Frontal cortex (tissue), 4 donors: ENCODE data around the gene WDR82. TPM values are rescaled to one million over a fixed set of nuclear protein-coding genes. Genes with fewer than 3 reads are reported as not detected.
"Not testable (repeated sequence)": the region's sequence is repeated elsewhere in the genome, so short reads cannot be mapped to it uniquely, and the experiment has no call there.

Experiments
- DNase-seq, 2 donors: peaks; one replicate each; pipeline ENCODE4 v3.0.0; 2012; ENCODE audit warnings: low spot score in 2 of 2
- FAIRE-seq: peaks from 2 replicates; lab custom pipeline; 2012; peaks lifted over from hg19 to GRCh38; lab: Jason Lieb, UNC
- total RNA-seq: library from RNA; depleted of rRNA; stranded (reverse); fragments of >200 nt; gene quantifications from one replicate; pipeline ENCODE4 v1.2.3, GENCODE V29; 2014
- donor health status: control.
- donor health status: control.
- donor health status: control.

The WDR82 gene
- total RNA-seq, 1 donor from 2014 or later: 151 TPM

DNA sequence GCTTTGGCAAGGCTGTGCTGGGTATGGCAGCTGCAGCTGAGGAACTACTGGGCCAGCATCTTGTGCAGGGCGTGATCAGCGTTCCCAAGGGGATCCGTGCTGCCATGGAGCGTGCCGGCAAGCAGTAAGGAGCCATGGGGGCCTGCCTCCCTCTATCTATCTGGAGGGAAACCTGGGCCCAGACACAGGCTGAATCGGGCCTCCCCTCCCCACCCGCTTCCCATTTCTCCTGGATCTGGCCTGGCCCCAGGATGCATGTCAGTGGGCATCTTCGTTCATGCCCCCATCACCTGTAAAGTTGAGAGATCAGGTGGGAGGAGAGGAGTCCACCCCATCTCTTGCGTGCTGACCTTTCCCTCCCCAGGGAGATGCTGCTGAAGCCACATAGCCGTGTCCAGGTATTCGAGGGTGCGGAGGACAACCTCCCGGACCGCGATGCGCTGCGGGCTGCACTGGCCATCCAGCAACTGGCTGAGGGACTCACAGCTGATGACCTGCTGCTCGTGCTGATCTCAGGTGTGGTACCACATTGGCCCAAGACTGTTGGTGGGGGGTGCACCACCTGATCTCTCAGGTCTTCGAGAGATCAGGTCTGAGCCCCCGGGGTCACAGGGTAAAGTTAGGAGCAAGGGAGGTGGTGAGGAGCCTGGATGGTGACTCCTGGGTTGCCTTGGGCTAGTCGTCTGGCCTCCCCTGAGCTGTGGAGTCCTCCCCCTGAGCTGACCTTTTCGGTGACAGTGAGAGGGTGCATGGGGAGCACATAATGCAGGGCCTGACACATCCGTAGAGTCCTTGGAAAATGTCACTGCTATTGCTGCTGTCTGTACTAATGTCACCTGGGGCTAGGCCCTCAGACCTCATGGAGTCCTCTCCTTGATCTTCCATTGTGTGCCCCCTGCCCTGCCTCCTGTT lies 12.4 kb upstream of the WDR82 start:
- DNase-seq: no peak
- no peak for FAIRE-seq

DNA sequence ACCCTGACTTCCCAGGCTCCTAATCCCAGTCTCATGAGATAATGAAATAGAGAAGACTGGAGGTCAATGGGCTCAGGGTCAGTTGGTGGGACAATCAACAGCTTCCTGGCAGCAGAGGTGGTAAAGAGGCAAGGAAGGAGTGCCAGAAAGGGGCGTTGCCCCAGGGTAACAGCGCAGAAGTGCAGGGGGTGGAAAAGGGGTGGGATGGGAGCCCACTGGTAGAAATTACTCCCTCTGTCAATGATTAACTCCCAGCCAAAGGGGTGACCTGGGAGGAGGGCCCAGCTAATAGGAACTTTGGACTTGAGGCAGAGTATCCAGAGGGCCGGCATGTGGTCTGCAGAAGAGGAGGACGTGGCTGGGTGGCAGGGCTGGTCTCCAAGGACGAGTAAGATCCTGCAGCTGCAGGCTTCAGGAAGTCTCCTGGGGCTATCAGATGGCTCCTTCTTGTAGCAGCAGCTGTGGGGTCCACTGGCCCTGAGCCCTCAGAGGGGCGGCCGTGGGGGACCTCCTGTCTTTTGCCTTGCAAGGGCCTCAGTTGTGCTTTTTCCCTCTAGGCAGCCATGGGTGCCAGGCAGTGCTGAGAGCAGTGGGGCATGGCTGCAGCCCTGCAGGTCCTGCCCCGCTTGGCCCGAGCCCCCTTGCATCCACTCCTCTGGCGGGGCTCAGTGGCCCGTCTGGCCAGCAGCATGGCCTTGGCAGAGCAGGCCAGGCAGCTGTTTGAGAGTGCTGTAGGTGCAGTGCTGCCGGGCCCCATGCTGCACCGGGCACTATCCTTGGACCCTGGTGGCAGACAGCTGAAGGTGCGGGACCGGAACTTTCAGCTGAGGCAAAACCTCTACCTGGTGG lies 11.5 kb upstream of the WDR82 start:
- DNase-seq (no peak), FAIRE-seq (no peak)

DNA sequence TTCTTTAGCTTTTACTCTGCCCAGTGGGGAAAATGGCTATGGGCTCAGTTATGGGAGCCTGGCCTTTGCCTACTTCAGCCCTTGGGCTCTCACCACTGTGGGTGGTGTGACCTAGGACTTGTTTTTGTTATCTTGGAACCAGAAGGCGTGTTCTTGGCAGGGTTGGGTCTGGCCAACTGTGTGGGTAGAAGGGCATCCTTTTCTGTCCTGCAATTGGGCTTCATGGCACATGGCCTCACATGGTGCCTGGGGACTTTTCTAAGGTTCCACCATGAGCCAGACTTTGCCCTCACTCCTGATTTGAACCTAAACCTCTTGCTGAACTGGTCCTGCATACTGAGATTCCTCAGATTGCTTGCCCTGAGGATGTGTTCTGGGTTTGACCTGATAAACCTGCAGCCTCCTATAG lies 10.9 kb upstream of the WDR82 start:
- DNase-seq: no peak
- no peak for FAIRE-seq

DNA sequence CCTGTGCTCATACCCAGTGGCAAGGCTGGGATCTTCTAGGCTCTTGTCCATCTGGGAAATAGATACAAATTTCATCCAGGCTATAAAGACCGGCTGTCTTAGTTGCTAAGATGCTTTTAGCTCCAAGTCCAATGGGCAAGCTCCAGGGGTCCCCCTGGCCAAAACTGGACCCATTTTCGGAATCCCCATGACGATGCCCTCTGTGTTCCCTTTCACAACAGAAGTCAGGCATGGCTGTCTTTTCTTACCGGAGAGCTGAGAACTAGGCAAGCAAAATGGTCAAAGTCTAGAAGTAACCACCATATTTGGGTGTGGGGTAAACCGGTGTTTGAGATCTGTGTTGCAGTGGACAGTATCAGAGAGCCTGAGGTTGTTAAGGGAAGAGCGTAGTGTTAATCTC lies 10.2 kb upstream of the WDR82 start:
- FAIRE-seq: no peak
- no peak for DNase-seq

DNA sequence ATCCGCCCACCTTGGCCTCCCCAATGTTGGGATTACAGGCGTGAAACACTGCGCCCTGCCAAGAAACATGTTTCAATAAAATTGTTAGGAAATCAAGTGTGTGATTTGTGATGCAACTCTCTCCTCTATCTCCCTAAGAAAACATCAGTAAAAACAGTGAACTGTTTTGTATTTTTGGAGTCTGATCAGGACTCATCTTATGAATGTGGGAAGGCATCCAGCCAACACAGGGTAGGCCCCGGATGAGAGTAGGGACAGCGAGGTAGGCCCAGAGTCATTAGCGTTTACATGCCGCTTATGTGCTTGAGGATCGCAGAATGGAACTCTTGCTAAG lies 8.3 kb upstream of the WDR82 start:
- DNase-seq (no peak), FAIRE-seq (no peak)

DNA sequence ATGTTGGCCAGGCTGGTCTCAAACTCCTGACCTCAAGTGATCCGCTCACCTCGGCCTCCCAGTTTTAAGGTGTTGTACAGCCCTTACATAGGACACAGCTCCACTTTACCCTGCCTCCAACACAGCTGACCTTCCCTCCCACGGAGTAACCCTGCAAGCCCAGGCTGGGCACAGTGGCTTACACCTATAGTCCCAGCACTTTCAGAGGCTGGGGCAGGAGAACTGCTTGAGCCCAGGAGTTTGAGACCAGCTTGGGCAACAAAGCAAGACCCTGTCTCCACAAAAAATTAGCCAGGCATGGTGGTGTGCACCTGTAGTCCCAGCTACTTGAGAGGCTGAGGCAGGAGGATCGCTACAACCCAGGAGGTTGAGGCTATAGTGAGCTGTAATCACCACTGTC lies 5.6 kb upstream of the WDR82 start:
- not testable (repeated sequence) for FAIRE-seq, DNase-seq

DNA sequence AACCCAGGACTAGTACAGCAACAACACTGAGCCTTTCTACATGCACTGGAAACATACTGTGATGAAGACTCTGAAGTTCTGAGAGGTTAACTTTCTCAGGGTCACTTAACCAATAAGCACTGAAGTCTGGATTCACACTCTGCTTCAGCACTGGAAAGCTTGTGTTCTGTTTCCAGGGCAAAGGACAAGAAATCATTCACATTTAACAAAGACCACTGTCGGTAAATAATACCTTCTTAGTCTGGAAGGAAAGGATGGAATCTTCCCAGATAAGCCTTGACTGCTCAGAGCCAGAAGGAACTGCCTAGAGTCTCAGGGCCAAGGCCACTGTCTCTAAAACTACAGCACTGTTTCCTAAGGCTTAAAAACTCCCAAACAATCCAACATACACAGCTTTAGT lies 4.9 kb upstream of the WDR82 start:
- DNase-seq: no peak

DNA sequence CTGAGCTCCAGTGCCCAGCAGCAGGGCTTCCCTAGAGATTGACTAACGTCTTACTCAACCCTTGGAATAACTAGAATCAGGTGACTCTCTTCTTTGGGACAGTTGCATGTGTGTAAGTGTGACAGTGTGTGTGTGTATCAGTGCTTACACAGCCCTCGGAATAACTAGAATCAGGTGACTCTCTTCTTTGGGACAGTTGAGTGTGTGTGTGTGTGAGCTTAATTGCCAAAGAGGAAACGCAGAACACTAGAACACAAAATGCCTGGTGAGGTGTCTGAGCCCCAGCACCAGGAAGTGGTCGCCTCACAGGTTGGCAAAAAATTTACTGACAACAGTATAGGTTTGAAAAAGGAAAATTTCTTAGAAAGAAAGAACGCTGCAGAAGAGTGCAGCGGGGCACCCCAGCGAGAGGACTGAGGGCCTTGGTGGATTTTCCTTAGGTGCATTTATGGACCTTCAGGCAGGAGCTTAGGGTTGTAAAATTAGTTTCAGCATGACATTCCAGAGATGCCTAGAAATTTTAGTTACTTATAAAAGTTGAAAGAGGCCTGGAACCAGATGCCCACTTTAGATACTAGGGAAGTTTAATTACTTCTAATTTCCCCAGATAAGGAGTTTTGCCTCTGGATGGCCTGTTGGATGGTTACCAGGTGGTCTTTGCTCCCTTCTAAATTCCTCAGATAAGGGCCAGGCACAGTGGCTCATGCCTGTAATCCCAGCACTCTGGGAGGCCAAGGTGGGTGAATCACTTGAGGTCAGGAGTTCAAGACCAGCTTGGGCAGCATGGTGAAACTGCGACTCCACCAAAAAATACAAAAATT lies 3.7 kb upstream of the WDR82 start:
- FAIRE-seq (no peak), DNase-seq (no peak)

More for the DNA sequence above, 4.9 kb upstream of the WDR82 start:
- no peak for FAIRE-seq

DNA sequence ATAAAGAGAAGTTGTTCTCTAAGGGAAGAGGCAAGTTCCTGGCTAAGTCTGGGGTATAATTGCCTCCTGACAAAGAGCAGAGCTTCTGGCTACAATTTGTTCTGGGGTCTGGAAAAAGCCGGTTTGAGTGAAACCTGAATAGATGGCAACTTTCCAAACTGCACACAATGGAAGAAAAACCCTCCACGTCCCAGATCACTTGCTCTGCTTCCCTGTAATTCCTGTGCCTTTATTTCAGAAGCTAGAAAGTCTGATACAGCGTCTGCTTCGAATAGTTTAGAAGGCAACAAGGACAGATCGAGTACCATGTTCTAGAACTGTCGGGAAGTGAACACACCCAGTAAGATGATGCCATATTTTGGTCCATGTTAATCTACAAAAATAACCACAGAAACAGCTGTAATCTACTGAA lies 1.6 kb upstream of the WDR82 start:
- DNase-seq (no peak), FAIRE-seq (no peak)

DNA sequence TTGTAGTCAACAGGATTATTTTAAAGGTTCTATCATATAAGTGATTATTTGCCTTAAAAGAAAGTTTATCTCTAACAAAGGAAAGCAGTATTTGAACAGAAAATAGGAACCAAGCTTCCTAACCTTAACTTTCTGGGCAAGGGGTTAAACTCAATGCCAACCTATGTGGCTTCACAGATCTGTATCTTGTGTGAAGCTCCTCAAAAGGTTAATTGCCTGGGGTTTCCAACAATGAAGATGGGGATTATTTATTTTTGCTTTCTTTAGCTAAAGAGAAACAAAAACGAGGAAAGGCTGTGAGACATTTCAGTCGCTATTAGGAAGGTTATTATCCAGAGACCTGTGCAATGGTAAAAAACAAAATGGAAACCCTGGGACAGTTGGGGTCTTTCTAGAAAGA lies 1.1 kb upstream of the WDR82 start:
- DNase-seq (no peak), FAIRE-seq (no peak)

DNA sequence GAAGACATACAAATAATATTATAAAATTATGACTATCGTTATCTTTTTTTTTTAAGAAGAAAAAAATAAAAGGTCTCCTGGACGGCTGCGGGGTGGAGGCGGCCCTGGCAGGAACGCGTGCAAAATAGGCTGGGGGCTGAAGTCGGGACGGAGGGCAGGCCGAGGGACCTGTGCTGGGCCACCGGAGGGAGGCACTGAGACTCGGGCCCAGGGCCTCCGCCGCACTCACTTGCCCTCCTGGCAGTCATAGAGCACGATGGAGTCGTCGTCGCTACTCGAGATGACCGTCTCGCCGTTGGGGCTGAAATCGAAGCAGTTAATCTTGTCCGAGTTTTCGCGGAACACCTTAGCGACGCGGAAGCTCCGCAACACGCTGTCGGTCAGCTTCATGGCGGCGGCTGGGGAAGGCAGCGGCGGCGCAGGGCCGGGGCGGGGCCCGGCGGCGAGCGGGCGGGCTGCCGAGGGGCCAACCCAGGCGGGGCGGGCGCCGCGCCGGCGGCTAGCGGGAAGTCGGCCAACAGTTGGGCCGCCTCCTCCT lies 408 bp downstream of the WDR82 start:
- peak in 1 of 2 donors; percentile 41 for DNase-seq
- no peak for FAIRE-seq

DNA sequence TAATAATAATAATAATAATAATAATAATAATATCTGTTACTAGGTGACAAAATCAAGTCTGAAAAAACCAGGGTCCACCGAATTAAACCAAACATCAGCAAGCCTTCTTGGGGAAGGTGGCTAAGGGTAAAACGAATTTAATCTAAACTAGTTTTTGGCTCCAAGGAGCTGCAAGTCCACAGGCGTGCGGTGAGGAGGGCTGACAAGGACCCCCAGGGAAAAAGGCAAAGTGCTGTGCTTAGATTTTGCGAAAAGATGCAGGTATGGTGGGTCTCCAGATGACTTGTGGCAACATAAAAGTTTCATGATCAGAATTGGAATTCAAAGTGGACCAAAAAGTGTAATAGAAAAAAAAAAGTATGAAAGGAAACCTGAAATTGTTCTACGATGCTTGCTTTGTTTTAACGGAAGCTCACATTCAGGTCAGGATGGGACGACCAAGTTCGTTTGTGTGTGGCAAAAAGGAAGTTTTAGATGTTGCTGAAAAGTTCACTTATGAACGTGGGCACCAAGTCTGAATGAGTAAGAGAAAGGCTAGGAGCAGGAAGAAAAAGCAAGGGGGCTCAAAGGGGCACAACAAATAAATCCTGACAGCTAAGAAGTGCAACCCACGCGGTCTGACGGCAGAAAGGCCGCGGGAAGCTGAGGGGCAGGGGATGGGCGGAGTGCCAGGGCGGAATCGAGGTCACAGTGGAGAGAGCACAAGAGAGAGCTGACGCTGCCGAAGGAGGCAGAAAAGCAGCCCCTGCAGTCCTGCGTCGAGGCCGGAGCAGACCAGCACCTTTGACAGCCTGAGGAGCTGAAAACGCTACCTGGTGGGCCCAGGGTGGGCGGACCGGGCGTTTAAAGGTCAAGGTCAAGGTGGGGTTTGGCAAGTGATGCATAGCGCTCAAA lies 1.1 kb downstream of the WDR82 start:
- DNase-seq (peak; percentile 46 to 62), FAIRE-seq (no peak)

DNA sequence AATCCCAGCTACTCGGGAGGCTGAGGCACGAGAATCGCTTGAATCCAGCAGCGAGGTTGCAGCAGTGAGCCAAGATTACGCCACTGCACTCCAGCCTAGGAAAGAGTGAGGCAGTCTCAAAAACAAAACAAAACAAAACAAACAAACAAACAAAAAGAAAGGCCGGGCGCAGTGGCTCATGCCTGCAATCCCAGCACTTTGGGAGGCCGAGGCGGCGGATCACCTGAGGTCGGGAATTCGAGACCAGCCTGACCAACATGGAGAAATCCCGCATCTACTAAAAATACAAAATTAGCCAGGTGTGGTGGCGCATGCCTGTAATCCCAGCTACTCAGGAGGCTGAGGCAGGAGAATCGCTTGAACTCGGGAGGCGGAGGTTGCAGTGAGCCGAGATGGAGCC lies 3.7 kb downstream of the WDR82 start:
- not testable (repeated sequence) for DNase-seq, FAIRE-seq

DNA sequence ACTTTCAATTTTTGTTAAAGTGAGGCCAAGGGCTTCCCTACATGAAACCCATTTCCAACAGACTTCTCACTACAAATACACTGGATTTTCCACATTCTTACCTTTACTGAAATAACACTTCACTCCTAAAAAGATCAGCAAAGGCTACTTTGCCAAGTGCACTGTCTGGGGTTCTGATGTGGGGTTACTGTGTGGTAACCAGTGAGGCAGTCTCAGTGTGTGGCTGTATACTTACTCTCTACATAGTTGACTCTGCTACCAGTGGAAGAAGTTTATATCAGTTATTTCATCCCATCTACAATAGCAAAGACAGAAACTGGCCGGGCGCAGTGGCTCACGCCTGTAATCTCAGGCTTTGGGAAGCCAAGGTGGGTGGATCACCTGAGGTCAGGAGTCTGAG lies 5.6 kb downstream of the WDR82 start:
- DNase-seq (no peak), FAIRE-seq (no peak)

DNA sequence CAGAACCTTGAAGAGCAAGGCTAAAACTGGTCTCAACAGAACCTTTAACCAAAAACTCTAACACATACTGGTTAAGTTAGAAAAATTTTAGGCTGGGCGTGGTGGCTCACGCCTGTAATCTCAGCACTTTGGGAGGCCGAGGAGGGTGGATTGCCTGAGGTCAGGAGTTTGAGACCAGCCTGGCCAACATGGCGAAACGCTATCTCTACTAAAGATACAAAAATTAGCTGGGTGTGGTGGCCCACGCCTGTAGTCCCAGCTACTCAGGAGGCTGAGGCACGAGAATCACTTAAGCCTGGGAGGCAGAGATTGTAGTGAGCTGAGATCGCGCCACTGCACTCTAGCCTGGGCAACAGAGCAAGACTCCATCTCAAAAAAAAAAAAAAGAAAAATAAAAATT lies 6.3 kb downstream of the WDR82 start:
- not testable (repeated sequence) for FAIRE-seq

DNA sequence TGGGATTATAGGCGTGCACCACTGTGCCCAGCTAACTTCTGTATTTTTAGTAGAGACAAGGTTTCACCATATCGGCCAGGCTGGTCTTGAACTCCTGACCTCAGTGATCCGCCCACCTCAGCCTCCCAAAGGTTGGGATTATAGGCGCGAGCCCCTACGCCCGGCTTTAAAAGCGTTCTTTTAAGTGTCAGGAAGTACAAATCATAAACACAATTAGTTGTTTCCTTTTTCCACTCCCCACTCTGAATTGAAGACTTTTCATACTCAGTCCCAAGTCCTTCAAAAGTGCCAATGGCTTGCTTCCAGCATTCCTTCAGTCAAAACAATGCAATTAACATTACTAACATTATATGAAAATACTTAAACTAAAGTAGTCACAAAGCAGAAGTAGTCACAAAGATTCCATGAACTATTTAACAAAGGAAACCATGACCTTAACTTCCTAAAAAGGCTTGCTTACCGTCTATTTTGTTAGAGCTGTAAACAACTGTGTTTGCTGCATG lies 8.1 kb downstream of the WDR82 start:
- DNase-seq: no peak
- FAIRE-seq: no peak

More for the DNA sequence above, 6.3 kb downstream of the WDR82 start:
- not testable (repeated sequence) for DNase-seq

DNA sequence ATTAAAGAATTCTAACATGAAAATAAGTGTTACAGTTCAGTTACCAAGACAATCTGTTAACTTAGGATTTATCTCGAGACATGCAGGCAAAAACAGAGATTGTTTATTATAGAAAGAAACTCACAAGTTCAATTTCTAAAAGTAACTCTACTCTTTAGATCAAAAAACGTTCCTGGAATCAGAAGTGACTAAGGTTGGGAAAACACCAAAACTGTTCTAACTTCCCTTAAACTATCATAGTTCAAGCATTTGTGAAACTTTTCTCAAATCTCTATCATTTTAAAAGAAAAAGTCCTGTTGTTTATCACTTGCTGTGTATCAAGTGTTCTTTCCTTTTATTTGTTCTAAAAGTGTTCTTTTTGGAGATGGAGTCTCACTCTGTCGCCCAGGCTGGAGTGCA lies 8.7 kb downstream of the WDR82 start:
- DNase-seq (no peak), FAIRE-seq (no peak)

DNA sequence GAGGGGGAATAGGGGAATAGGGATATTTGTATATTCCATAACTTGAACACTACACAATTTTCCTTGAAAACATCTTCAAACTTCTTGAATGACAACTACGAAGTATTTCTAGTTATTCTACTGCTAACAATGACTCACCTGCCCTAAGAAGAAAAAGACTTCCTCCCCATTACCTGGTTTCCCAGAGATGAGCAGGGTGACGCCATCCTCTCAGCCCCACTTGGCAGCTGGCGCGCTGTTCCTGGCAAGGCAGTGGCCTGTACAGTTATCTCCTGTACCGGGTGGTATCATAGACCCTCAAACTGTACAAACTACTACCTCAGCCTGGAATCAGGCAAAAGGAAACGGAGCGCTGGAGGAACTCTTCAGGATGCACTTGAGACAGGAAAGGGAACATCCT lies 10.4 kb downstream of the WDR82 start:
- FAIRE-seq (no peak), DNase-seq (no peak)

DNA sequence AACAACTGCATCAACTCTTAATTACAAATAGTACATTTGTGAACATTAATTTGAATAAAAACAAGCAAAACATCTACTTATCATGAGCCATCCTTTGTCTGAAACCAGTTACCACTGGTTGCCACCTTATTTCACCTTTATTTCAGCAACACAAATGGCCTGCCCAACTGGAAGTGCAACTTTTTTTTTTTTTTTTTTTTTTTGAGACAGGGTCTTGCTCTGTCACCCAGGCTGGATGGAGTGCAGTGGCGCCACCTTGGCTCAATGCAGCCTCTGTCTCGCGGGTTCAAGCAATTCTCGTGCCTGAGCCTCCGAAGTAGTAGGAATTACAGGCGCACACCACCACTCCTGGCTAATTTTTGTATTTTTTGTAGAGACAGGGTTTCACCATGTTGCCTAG lies 13.1 kb downstream of the WDR82 start:
- DNase-seq: no peak
- FAIRE-seq: no peak
